Measurements from ENCODE around the gene FGF13. TPM values are rescaled to one million over a fixed set of nuclear protein-coding genes. Genes with fewer than 3 reads are reported as not detected.

The FGF13 gene
- total RNA-seq, 1 experiment from 2014 or later = not detected

- Histone ChIP-seq H3K4me3 (ENCODE audit: low read depth in 2 of 2, low read length in 2 of 2) (no peak overlapping the region), H3K36me3 (ENCODE audit: control insufficient read depth, insufficient read depth, low read length) (no peaks in the 10 kb centered on the region; the same call in 1 of the 2 replicates), H3K9me3 (ENCODE audit: control insufficient read depth, insufficient read depth, low read depth, low read length) (no peaks in the 10 kb centered on the region), H3K4me1 (ENCODE audit: control insufficient read depth, insufficient read depth, low read length) (no peaks in the 10 kb centered on the region), H3K27me3 (ENCODE audit: control insufficient read depth, insufficient read depth, low read length) (peaks cover 8% of the 10 kb centered on the region), H3K27ac (ENCODE audit: low read length) (no peak overlapping the region)
- DNase-seq (ENCODE audit: low read depth, low spot score) (no peak), ATAC-seq (no peak)
- no TSS peak for BruUV-seq (replicated peaks)
- intact Hi-C loops (cut with micrococcal nuclease; ENCODE audit: unreplicated experiment) = no loop called here
- CTCF ChIA-PET = no interaction called here
- TF ChIP-seq TCF7L2 (IDR thresholded peaks at IDR 0.05; ENCODE audit: low read depth, low read length) (no peak), POLR2AphosphoS5 (IDR thresholded peaks at IDR 0.05; ENCODE audit: low read depth, low read length) (no peak), SIN3A (IDR thresholded peaks at IDR 0.05; ENCODE audit: borderline replicate concordance, insufficient read depth, low read depth, low read length) (no peak), REST (IDR thresholded peaks at IDR 0.05; ENCODE audit: insufficient read depth in 1 of 2, low read depth in 2 of 2, low read length in 1 of 2) (no peak)
- TF ChIP-seq, protein P1, sequence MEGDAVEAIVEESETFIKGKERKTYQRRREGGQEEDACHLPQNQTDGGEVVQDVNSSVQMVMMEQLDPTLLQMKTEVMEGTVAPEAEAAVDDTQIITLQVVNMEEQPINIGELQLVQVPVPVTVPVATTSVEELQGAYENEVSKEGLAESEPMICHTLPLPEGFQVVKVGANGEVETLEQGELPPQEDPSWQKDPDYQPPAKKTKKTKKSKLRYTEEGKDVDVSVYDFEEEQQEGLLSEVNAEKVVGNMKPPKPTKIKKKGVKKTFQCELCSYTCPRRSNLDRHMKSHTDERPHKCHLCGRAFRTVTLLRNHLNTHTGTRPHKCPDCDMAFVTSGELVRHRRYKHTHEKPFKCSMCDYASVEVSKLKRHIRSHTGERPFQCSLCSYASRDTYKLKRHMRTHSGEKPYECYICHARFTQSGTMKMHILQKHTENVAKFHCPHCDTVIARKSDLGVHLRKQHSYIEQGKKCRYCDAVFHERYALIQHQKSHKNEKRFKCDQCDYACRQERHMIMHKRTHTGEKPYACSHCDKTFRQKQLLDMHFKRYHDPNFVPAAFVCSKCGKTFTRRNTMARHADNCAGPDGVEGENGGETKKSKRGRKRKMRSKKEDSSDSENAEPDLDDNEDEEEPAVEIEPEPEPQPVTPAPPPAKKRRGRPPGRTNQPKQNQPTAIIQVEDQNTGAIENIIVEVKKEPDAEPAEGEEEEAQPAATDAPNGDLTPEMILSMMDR (IDR thresholded peaks at IDR 0.05) = no peak
- in situ Hi-C loops (cut with HindIII; ENCODE audit: low pct_unique_long_range_greater_than_20kb, low sequenced_read_pairs) = no loop called here
- POLR2A ChIA-PET = no interaction called here
Observed at GRCh38 chrX:138709886-138710791, 1.4 kb downstream of the FGF13 start.

- intact Hi-C loops (cut with micrococcal nuclease; ENCODE audit: unreplicated experiment) (no loop called here), in situ Hi-C loops (cut with HindIII; ENCODE audit: low pct_unique_long_range_greater_than_20kb, low sequenced_read_pairs) (no loop called here)
- POLR2A ChIA-PET = no interaction called here
- Histone ChIP-seq H3K36me3 (ENCODE audit: control insufficient read depth, insufficient read depth, low read length) (no peaks in the 10 kb centered on the region; the same call in 1 of the 2 replicates), H3K4me1 (ENCODE audit: control insufficient read depth, insufficient read depth, low read length) (no peaks in the 10 kb centered on the region), H3K27me3 (ENCODE audit: control insufficient read depth, insufficient read depth, low read length) (peaks cover 8% of the 10 kb centered on the region), H3K9me3 (ENCODE audit: control insufficient read depth, insufficient read depth, low read depth, low read length) (no peaks in the 10 kb centered on the region), H3K4me3 (ENCODE audit: low read depth in 2 of 2, low read length in 2 of 2) (no peak overlapping the region), H3K27ac (ENCODE audit: low read length) (no peak overlapping the region)
- DNase-seq (ENCODE audit: low read depth, low spot score) (no peak), ATAC-seq (no peak)
- no peak for TF ChIP-seq TCF7L2 (IDR thresholded peaks at IDR 0.05; ENCODE audit: low read depth, low read length)
- TF ChIP-seq REST (IDR thresholded peaks at IDR 0.05; ENCODE audit: insufficient read depth in 1 of 2, low read depth in 2 of 2, low read length in 1 of 2) = no peak
- no peak for TF ChIP-seq SIN3A (IDR thresholded peaks at IDR 0.05; ENCODE audit: borderline replicate concordance, insufficient read depth, low read depth, low read length)
- TF ChIP-seq POLR2AphosphoS5 (IDR thresholded peaks at IDR 0.05; ENCODE audit: low read depth, low read length) = no peak
- TF ChIP-seq, protein P1 (IDR thresholded peaks at IDR 0.05) = no peak
- no TSS peak for BruUV-seq (replicated peaks)
- CTCF ChIA-PET = no interaction called here
Observed at GRCh38 chrX:138708268-138708667, 3.2 kb downstream of the FGF13 start.
